Neural progenitor cell (in vitro differentiated cells): ENCODE data around the gene YKT6. TPM values are rescaled to one million over a fixed set of nuclear protein-coding genes. Genes with fewer than 3 reads are reported as not detected.

ENCODE experiments used
- DNase-seq: peaks from one replicate; pipeline ENCODE4 v3.0.0-alpha.2; 2016; ENCODE audit warnings: low spot score
- H2AFZ ChIP-seq: fragments of 200-600 bp; sonication (generic); replicated peaks from 2 replicates; pipeline ENCODE4 v1.6.1; 2016; ENCODE audit warnings: antibody characterized with exemption
- H3F3A ChIP-seq: fragments of 200-600 bp; sonication (generic); 2 replicates; pipeline ENCODE4 v1.6.1; 2016; ENCODE audit warnings: antibody characterized with exemption, low read depth
- H3K27ac ChIP-seq: fragments of 200-600 bp; sonication (generic); 2 replicates; pipeline ENCODE4 v1.5.1; 2016; ENCODE audit warnings: mild to moderate bottlenecking
- H3K27me3 ChIP-seq: fragments of 200-600 bp; sonication (generic); 2 replicates; pipeline ENCODE4 v1.6.1; 2016; ENCODE audit warnings: mild to moderate bottlenecking, moderate library complexity
- H3K36me3 ChIP-seq: fragments of 200-600 bp; sonication (generic); 2 replicates; pipeline ENCODE4 v1.5.1; 2016
- H3K4me1 ChIP-seq: fragments of 200-600 bp; sonication (generic); 2 replicates; pipeline ENCODE4 v1.6.1; 2016; ENCODE audit warnings: mixed run types
- H3K4me2 ChIP-seq: fragments of 200-600 bp; sonication (generic); 2 replicates; pipeline ENCODE4 v1.6.1; 2016
- H3K4me3 ChIP-seq: fragments of 200-600 bp; sonication (generic); 2 replicates; pipeline ENCODE4 v1.5.1; 2016
- H3K79me2 ChIP-seq: fragments of 200-600 bp; sonication (generic); 2 replicates; pipeline ENCODE4 v1.6.1; 2016; ENCODE audit warnings: low read depth
- H3K9ac ChIP-seq: fragments of 200-600 bp; sonication (generic); 2 replicates; pipeline ENCODE4 v1.6.1; 2016
- H3K9me3 ChIP-seq: fragments of 200-600 bp; sonication (generic); 2 replicates; pipeline ENCODE4 v1.5.1; 2016; ENCODE audit warnings: low read depth
- H4K20me1 ChIP-seq: fragments of 200-600 bp; sonication (generic); 2 replicates; pipeline ENCODE4 v1.6.1; 2016; ENCODE audit warnings: low read depth
- H3K27ac Mint-ChIP-seq: 3 replicates; pipeline ENCODE4 v1.8.0; 2021; ENCODE audit warnings: mixed read lengths
- H3K27me3 Mint-ChIP-seq: 2 replicates; pipeline ENCODE4 v1.8.0; 2022; ENCODE audit warnings: low read depth, mild to moderate bottlenecking, inconsistent platforms, moderate library complexity, mixed read lengths; ENCODE audit not compliant: insufficient read depth
- H3K36me3 Mint-ChIP-seq: 3 replicates; pipeline ENCODE4 v1.8.0; 2021; ENCODE audit warnings: mixed read lengths
- H3K4me1 Mint-ChIP-seq: 3 replicates; pipeline ENCODE4 v1.8.0; 2021; ENCODE audit warnings: mixed read lengths
- H3K4me3 Mint-ChIP-seq: 3 replicates; pipeline ENCODE4 v1.8.0; 2021; ENCODE audit warnings: mild to moderate bottlenecking, moderate library complexity, mixed read lengths
- H3K9me3 Mint-ChIP-seq: 3 replicates; pipeline ENCODE4 v1.8.0; 2020; ENCODE audit warnings: mixed read lengths
- CTCF ChIP-seq: fragments of 200-600 bp; sonication (generic); IDR thresholded peaks from 2 replicates; pipeline ENCODE4 v1.5.1; 2017; ENCODE audit warnings: antibody characterized with exemption, mild to moderate bottlenecking
- EZH2 ChIP-seq: fragments of 200-600 bp; sonication (generic); IDR thresholded peaks from 2 replicates; pipeline ENCODE4 v1.6.1; 2017; ENCODE audit warnings: antibody characterized with exemption, mild to moderate bottlenecking, moderate library complexity
- EZH2phosphoT487 ChIP-seq: fragments of 200-600 bp; sonication (generic); IDR thresholded peaks from 2 replicates; pipeline ENCODE4 v1.6.1; 2017; ENCODE audit warnings: antibody characterized with exemption
- total RNA-seq: library from RNA; depleted of rRNA; stranded (reverse); fragments of >200 nt; gene quantifications from 2 replicates; pipeline ENCODE4 v1.2.3, GENCODE V29; 2015; ENCODE audit warnings: low replicate concordance

The YKT6 gene
- total RNA-seq, 1 donor from 2014 or later = 43.8 TPM

- H3K4me1 Mint-ChIP-seq = peaks cover 29% of the 10 kb centered on the region
- Histone ChIP-seq H3K9ac (no peak overlapping the region), H3K4me2 (no peak overlapping the region), H3K79me2 (no peaks in the 10 kb centered on the region), H3K27me3 (no peaks in the 10 kb centered on the region), H2AFZ (no peak overlapping the region), H3K27ac (peak overlapping the region; percentile 21), H3K36me3 (no peaks in the 10 kb centered on the region), H3K4me1 (peaks cover 27% of the 10 kb centered on the region), H3F3A (peaks cover 12% of the 10 kb centered on the region), H4K20me1 (no peaks in the 10 kb centered on the region), H3K4me3 (no peak overlapping the region), H3K9me3 (no peaks in the 10 kb centered on the region)
- H3K36me3 Mint-ChIP-seq = peaks cover 17% of the 10 kb centered on the region
- no peak for DNase-seq
- peaks cover 5% of the 10 kb centered on the region for H3K27me3 Mint-ChIP-seq
- H3K9me3 Mint-ChIP-seq = no peaks in the 10 kb centered on the region
- no peak overlapping the region for H3K27ac Mint-ChIP-seq
- H3K4me3 Mint-ChIP-seq = no peak overlapping the region
- TF ChIP-seq EZH2 = no peak
- TF ChIP-seq CTCF = no peak
- TF ChIP-seq EZH2phosphoT487 = no peak
Observed at GRCh38 chr7:44212581-44213184, 11.9 kb downstream of the YKT6 start.

GRCh38 chr7:44213206-44213876 is 12.6 kb downstream of the YKT6 start:
- Histone ChIP-seq H3F3A (peaks cover 15% of the 10 kb centered on the region), H3K9me3 (no peaks in the 10 kb centered on the region), H4K20me1 (no peaks in the 10 kb centered on the region), H3K36me3 (no peaks in the 10 kb centered on the region), H3K4me1 (peaks cover 34% of the 10 kb centered on the region), H3K4me3 (no peak overlapping the region), H3K79me2 (no peaks in the 10 kb centered on the region), H3K4me2 (no peak overlapping the region), H3K27ac (peak overlapping the region; percentile 53), H3K27me3 (no peaks in the 10 kb centered on the region), H2AFZ (no peak overlapping the region), H3K9ac (no peak overlapping the region)
- no peaks in the 10 kb centered on the region for H3K9me3 Mint-ChIP-seq
- H3K4me3 Mint-ChIP-seq = no peak overlapping the region
- peaks cover 15% of the 10 kb centered on the region for H3K36me3 Mint-ChIP-seq
- TF ChIP-seq EZH2phosphoT487 (no peak), EZH2 (no peak), CTCF (no peak)
- no peak for DNase-seq
- peaks cover 5% of the 10 kb centered on the region for H3K27me3 Mint-ChIP-seq
- H3K4me1 Mint-ChIP-seq = peaks cover 35% of the 10 kb centered on the region
- H3K27ac Mint-ChIP-seq = no peak overlapping the region

- no peaks in the 10 kb centered on the region for H3K27me3 ChIP-seq
- no peak overlapping the region for H3K4me3 ChIP-seq
- peak overlapping the region; percentile 53 for H3K27ac ChIP-seq
- H3F3A ChIP-seq = peaks cover 21% of the 10 kb centered on the region
- H3K9me3 ChIP-seq = no peaks in the 10 kb centered on the region
- H3K4me2 ChIP-seq = peak overlapping the region; percentile 48
- Mint-ChIP-seq H3K27me3 (peaks cover 7% of the 10 kb centered on the region), H3K4me3 (no peak overlapping the region), H3K9me3 (no peaks in the 10 kb centered on the region), H3K36me3 (peaks cover 11% of the 10 kb centered on the region), H3K4me1 (peaks cover 41% of the 10 kb centered on the region), H3K27ac (peak overlapping the region; percentile 74)
- H4K20me1 ChIP-seq = no peaks in the 10 kb centered on the region
- no peak for TF ChIP-seq CTCF
- H3K9ac ChIP-seq = no peak overlapping the region
- no peaks in the 10 kb centered on the region for H3K79me2 ChIP-seq
- no peak for DNase-seq
- no peaks in the 10 kb centered on the region for H3K36me3 ChIP-seq
- no peak overlapping the region for H2AFZ ChIP-seq
- H3K4me1 ChIP-seq = peaks cover 39% of the 10 kb centered on the region
Observed at GRCh38 chr7:44213877-44214388, 13.2 kb downstream of the YKT6 start.
